Measurements from ENCODE around the gene PJA1.

DNA sequence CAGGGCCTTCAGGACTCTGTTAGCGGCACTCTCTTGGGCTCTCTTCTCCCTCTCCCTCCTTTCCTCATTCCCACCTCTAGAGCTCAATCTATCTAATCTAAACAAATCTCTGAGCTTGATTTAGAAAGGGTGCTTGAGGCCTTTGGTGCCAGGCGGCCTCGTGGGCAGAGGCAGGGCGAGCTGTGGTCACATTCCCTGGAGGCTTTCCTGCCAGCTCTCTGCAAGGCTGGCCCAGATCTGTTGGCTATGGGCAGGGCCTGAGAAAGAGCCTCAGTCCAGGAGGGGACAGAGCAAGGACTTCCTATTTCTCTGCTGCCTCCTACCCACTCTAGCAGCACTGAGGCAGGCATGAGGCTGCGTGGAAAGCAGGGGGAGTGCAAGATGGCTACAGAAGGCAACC lies 38.6 kb downstream of the PJA1 start:
- TF ChIP-seq RCOR1 (IDR thresholded peaks at IDR 0.05; ENCODE audit: low read length) (no peak), POLR2AphosphoS5 (IDR thresholded peaks at IDR 0.05; ENCODE audit: low read depth, low read length) (no peak), EP300 (IDR thresholded peaks at IDR 0.05; ENCODE audit: borderline replicate concordance in 1 of 2, low read depth in 1 of 2, low read length in 1 of 2) (no peak), YY1 (IDR thresholded peaks at IDR 0.05; ENCODE audit: low read depth) (no peak), RAD21 (IDR thresholded peaks at IDR 0.05; ENCODE audit: low read length) (no peak), JUND (IDR thresholded peaks at IDR 0.05) (no peak), EZH2phosphoT487 (IDR thresholded peaks at IDR 0.05; ENCODE audit: borderline replicate concordance, low read depth) (no peak), GABPA (IDR thresholded peaks at IDR 0.05; ENCODE audit: low read depth) (no peak), SIN3A (IDR thresholded peaks at IDR 0.05; ENCODE audit: borderline replicate concordance, low read depth, low read length) (no peak), SMC3 (IDR thresholded peaks at IDR 0.05; ENCODE audit: low read depth, low read length) (no peak)
- TF ChIP-seq, protein P1, sequence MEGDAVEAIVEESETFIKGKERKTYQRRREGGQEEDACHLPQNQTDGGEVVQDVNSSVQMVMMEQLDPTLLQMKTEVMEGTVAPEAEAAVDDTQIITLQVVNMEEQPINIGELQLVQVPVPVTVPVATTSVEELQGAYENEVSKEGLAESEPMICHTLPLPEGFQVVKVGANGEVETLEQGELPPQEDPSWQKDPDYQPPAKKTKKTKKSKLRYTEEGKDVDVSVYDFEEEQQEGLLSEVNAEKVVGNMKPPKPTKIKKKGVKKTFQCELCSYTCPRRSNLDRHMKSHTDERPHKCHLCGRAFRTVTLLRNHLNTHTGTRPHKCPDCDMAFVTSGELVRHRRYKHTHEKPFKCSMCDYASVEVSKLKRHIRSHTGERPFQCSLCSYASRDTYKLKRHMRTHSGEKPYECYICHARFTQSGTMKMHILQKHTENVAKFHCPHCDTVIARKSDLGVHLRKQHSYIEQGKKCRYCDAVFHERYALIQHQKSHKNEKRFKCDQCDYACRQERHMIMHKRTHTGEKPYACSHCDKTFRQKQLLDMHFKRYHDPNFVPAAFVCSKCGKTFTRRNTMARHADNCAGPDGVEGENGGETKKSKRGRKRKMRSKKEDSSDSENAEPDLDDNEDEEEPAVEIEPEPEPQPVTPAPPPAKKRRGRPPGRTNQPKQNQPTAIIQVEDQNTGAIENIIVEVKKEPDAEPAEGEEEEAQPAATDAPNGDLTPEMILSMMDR (IDR thresholded peaks at IDR 0.05), result no peak
- TF ChIP-seq, protein P2, sequence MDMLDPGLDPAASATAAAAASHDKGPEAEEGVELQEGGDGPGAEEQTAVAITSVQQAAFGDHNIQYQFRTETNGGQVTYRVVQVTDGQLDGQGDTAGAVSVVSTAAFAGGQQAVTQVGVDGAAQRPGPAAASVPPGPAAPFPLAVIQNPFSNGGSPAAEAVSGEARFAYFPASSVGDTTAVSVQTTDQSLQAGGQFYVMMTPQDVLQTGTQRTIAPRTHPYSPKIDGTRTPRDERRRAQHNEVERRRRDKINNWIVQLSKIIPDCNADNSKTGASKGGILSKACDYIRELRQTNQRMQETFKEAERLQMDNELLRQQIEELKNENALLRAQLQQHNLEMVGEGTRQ (IDR thresholded peaks at IDR 0.05; ENCODE audit: borderline replicate concordance, low read depth, low read length), result no peak
